SU-DHL-6 (cell line): ENCODE measurements around the gene TOM1L2.

Experiments used
- EZH2phosphoT487 ChIP-seq: fragments of 200-600 bp; sonication (generic), shearing (Covaris generic); conservative IDR thresholded peaks from 2 replicates; pipeline ENCODE4 v1.6.1; 2018; ENCODE audit warnings: mild to moderate bottlenecking, antibody characterized with exemption, low read length, moderate library complexity, mixed read lengths
- TF ChIP-seq, protein P1 (sequence below): fragments of 200-600 bp; sonication (generic); IDR thresholded peaks from one replicate; pipeline ENCODE4 v1.5.1; 2017; ENCODE audit warnings: antibody characterized with exemption, mild to moderate bottlenecking, low read length, moderate library complexity; ENCODE audit not compliant: insufficient read depth, poor library complexity, severe bottlenecking

DNA sequence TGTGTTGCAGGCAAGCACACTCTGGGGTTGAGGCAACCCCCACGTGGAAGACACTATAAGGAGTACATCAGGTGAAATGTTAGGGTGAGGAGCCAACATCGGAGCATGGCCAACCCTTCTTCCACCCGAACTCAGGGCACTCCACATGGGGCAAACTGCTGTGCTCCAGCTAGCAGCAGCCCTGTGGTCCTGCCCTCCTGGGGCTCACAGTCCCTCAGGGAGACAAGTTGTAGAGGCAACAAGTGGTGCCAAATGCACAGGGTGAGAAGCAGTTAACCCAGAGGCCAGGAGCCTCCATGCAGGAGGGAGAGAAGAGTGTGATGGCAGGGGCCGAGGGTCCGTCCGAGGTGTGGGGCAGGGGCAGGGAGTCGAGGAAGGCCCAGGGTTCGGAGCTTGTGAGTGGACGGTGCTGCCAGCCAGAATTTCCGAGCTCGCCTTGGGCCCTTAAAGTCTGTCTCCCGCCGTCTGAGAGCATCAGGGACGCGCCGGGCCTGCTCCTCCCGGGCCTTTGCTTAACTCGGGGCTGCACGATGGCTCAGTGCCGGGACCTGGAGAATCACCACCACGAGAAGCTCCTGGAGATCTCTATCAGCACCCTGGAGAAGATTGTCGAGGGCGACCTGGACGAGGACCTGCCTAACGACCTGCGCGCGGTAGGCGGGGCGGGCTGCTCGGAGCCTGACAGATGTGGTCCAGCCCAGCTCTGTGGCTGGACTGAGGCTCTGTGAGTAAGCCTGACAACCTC lies 34.5 kb upstream of the TOM1L2 start:
- TF ChIP-seq, protein P1, sequence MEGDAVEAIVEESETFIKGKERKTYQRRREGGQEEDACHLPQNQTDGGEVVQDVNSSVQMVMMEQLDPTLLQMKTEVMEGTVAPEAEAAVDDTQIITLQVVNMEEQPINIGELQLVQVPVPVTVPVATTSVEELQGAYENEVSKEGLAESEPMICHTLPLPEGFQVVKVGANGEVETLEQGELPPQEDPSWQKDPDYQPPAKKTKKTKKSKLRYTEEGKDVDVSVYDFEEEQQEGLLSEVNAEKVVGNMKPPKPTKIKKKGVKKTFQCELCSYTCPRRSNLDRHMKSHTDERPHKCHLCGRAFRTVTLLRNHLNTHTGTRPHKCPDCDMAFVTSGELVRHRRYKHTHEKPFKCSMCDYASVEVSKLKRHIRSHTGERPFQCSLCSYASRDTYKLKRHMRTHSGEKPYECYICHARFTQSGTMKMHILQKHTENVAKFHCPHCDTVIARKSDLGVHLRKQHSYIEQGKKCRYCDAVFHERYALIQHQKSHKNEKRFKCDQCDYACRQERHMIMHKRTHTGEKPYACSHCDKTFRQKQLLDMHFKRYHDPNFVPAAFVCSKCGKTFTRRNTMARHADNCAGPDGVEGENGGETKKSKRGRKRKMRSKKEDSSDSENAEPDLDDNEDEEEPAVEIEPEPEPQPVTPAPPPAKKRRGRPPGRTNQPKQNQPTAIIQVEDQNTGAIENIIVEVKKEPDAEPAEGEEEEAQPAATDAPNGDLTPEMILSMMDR: no peak
- TF ChIP-seq EZH2phosphoT487: no peak
